PC-3 (cell line): Measurements from ENCODE around the gene TMEM117. TPM values are rescaled to one million over a fixed set of nuclear protein-coding genes. Genes with fewer than 3 reads are reported as not detected.

Source experiments
- ATAC-seq: fragments of 200-7000 bp; cut with Tn5 transposase; 2 replicates; pipeline ENCODE4 v1.9.1; 2020; ENCODE audit warnings: mild to moderate bottlenecking, moderate library complexity
- BruUV-seq: library from RNA; stranded (reverse); fragments of 400-500 nt; replicated peaks from 2 replicates; lab custom pipeline; 2021; lab: Mats Ljungman, UMichigan
- CTCF ChIA-PET: fragments of 300-600 bp; sonication (Branson Sonifier 250); formaldehyde crosslinking; loops from one replicate; lab custom pipeline; 2022; ENCODE audit warnings: antibody characterized with exemption; lab: Charles Lee
- POLR2A ChIA-PET: fragments of 300-600 bp; sonication (Branson Sonifier 250); formaldehyde crosslinking; loops from one replicate; lab custom pipeline; 2022; ENCODE audit warnings: antibody characterized with exemption; ENCODE audit not compliant: unreplicated experiment; lab: Charles Lee
- DNase-seq: peaks from one replicate; pipeline ENCODE4 v3.0.0-alpha.2; 2015
- H2AFZ ChIP-seq: fragments of 300-600 bp; sonication (generic); 2 replicates; pipeline ENCODE4 v1.6.0; 2016; ENCODE audit warnings: antibody characterized with exemption, low read length
- H3F3A ChIP-seq: fragments of 300-600 bp; sonication (generic); one replicate; pipeline ENCODE4 v1.6.0; 2017; ENCODE audit warnings: antibody characterized with exemption, low read length, control low read depth, mild to moderate bottlenecking; ENCODE audit not compliant: unreplicated experiment
- H3K27ac ChIP-seq: fragments of 300-600 bp; sonication (generic); 2 replicates; pipeline ENCODE4 v1.5.1; 2016; ENCODE audit warnings: mild to moderate bottlenecking, low read length
- H3K27me3 ChIP-seq: fragments of 300-600 bp; sonication (generic); 2 replicates; pipeline ENCODE4 v1.6.1; 2016; ENCODE audit warnings: low read length, mixed read lengths
- H3K36me3 ChIP-seq: fragments of 300-600 bp; sonication (generic); 2 replicates; pipeline ENCODE4 v1.6.1; 2016; ENCODE audit warnings: low read depth, mixed run types, low read length, mixed read lengths
- H3K4me1 ChIP-seq: fragments of 300-600 bp; sonication (generic); 2 replicates; pipeline ENCODE4 v1.5.1; 2016; ENCODE audit warnings: low read length; ENCODE audit not compliant: insufficient read depth
- H3K4me2 ChIP-seq: fragments of 300-600 bp; sonication (generic); 2 replicates; pipeline ENCODE4 v1.6.0; 2016; ENCODE audit warnings: low read length
- H3K4me3 ChIP-seq: fragments of 300-600 bp; sonication (generic); 2 replicates; pipeline ENCODE4 v1.5.1; 2016; ENCODE audit warnings: mild to moderate bottlenecking, low read length, mixed read lengths
- H3K79me2 ChIP-seq: fragments of 300-600 bp; sonication (generic); 2 replicates; pipeline ENCODE4 v1.6.1; 2017; ENCODE audit warnings: low read length, mixed read lengths
- H3K9ac ChIP-seq: fragments of 300-600 bp; sonication (generic); 2 replicates; pipeline ENCODE4 v1.6.0; 2016; ENCODE audit warnings: mild to moderate bottlenecking, low read length
- H3K9me2 ChIP-seq: fragments of 300-600 bp; sonication (generic); replicated peaks from 2 replicates; pipeline ENCODE4 v1.6.1; 2016; ENCODE audit warnings: mixed run types, low read length, mixed read lengths
- H3K9me3 ChIP-seq: fragments of 300-600 bp; sonication (generic); 2 replicates; pipeline ENCODE4 v1.6.1; 2016; ENCODE audit warnings: low read length, mixed read lengths
- H4K20me1 ChIP-seq: fragments of 300-600 bp; sonication (generic); 2 replicates; pipeline ENCODE4 v1.6.1; 2016; ENCODE audit warnings: low read length, mixed read lengths
- CTCF ChIP-seq: fragments of 300-600 bp; sonication (generic); conservative IDR thresholded peaks from 2 replicates; pipeline ENCODE4 v1.5.1; 2017; ENCODE audit warnings: antibody characterized with exemption, low read depth, mild to moderate bottlenecking, low read length
- EZH2 ChIP-seq: fragments of 300-600 bp; sonication (generic); IDR thresholded peaks from one replicate; pipeline ENCODE4 v1.6.1; 2017; ENCODE audit warnings: antibody characterized with exemption, mild to moderate bottlenecking, low read length; ENCODE audit not compliant: unreplicated experiment
- EZH2phosphoT487 ChIP-seq: fragments of 300-600 bp; sonication (generic); IDR thresholded peaks from 2 replicates; pipeline ENCODE4 v1.6.1; 2018; ENCODE audit warnings: mild to moderate bottlenecking, antibody characterized with exemption, low read length, borderline replicate concordance
- intact Hi-C: fragments of 100-400 bp; cut with micrococcal nuclease; formaldehyde crosslinking; loops from 2 replicates; pipeline ENCODE4 v1.9.0; 2023
- total RNA-seq: library from RNA; depleted of rRNA; stranded (reverse); fragments of >200 nt; gene quantifications from 2 replicates; pipeline ENCODE4 v1.2.3, GENCODE V29; 2014

TMEM117 gene
- total RNA-seq, 1 experiment from 2014 or later: 9.0 TPM

GRCh38 chr12:43969882-43970281, 134.0 kb downstream of the TMEM117 start:
- peak overlapping the region; percentile 47 for H3K4me2 ChIP-seq
- no peaks in the 10 kb centered on the region for H3K27me3 ChIP-seq
- ATAC-seq (peak; percentile 99), DNase-seq (peak; percentile 75)
- no peaks in the 10 kb centered on the region for H3K79me2 ChIP-seq
- H3F3A ChIP-seq: no peaks in the 10 kb centered on the region
- no peaks in the 10 kb centered on the region for H3K9me3 ChIP-seq
- peaks cover 6% of the 10 kb centered on the region for H3K4me1 ChIP-seq
- ChIA-PET POLR2A (interaction anchor here (0.6 kb wide), 2 partner anchors 31 to 97 kb away, joined by 3 to 6 read pairs; no protein-coding TSS in a partner anchor), CTCF (no interaction called here)
- no peaks in the 10 kb centered on the region for H3K9me2 ChIP-seq
- BruUV-seq: no TSS peak
- intact Hi-C loops: no loop called here
- no peak overlapping the region for H3K4me3 ChIP-seq
- no peak for TF ChIP-seq CTCF
- TF ChIP-seq EZH2: no peak
- TF ChIP-seq EZH2phosphoT487: no peak
- no peaks in the 10 kb centered on the region for H4K20me1 ChIP-seq
- H3K36me3 ChIP-seq: no peaks in the 10 kb centered on the region
- 0 out of 2 replicates have a peak overlapping the region, but pooled peaks have one; percentile 19 for H3K27ac ChIP-seq
- no peak overlapping the region for H3K9ac ChIP-seq
- no peak overlapping the region; the same call in 1 of the 2 replicates for H2AFZ ChIP-seq

- POLR2A ChIA-PET: no interaction called here
- H3K27ac ChIP-seq: no peak overlapping the region
- no peak overlapping the region for H3K9ac ChIP-seq
- no peaks in the 10 kb centered on the region for H3K9me3 ChIP-seq
- H3K4me3 ChIP-seq: no peak overlapping the region
- H4K20me1 ChIP-seq: no peaks in the 10 kb centered on the region
- H3K36me3 ChIP-seq: no peaks in the 10 kb centered on the region
- peaks cover 6% of the 10 kb centered on the region for H3K4me1 ChIP-seq
- H2AFZ ChIP-seq: no peak overlapping the region
- no TSS peak for BruUV-seq
- no peak for TF ChIP-seq EZH2phosphoT487
- TF ChIP-seq CTCF: no peak
- TF ChIP-seq EZH2: no peak
- DNase-seq: no peak
- intact Hi-C loops: no loop called here
- no peak overlapping the region for H3K4me2 ChIP-seq
- ATAC-seq: no peak
- CTCF ChIA-PET: no interaction called here
- no peaks in the 10 kb centered on the region for H3F3A ChIP-seq
- H3K79me2 ChIP-seq: no peaks in the 10 kb centered on the region
- H3K27me3 ChIP-seq: no peaks in the 10 kb centered on the region
- no peaks in the 10 kb centered on the region for H3K9me2 ChIP-seq
These were observed 137.5 kb downstream of the TMEM117 start for GRCh38 chr12:43973385-43973784.

- ChIA-PET CTCF (no interaction called here), POLR2A (no interaction called here)
- ATAC-seq: no peak
- H3K9ac ChIP-seq: no peak overlapping the region
- H3K27ac ChIP-seq: no peak overlapping the region
- H3K4me3 ChIP-seq: no peak overlapping the region
- intact Hi-C loops: no loop called here
- H4K20me1 ChIP-seq: no peaks in the 10 kb centered on the region
- TF ChIP-seq EZH2 (no peak), CTCF (no peak), EZH2phosphoT487 (no peak)
- H3K9me2 ChIP-seq: no peaks in the 10 kb centered on the region
- no peaks in the 10 kb centered on the region for H3K36me3 ChIP-seq
- peaks cover 6% of the 10 kb centered on the region for H3K4me1 ChIP-seq
- BruUV-seq: no TSS peak
- no peak for DNase-seq
- H3K27me3 ChIP-seq: no peaks in the 10 kb centered on the region
- no peaks in the 10 kb centered on the region for H3K79me2 ChIP-seq
- H2AFZ ChIP-seq: no peak overlapping the region
- no peak overlapping the region for H3K4me2 ChIP-seq
- H3K9me3 ChIP-seq: no peaks in the 10 kb centered on the region
- no peaks in the 10 kb centered on the region for H3F3A ChIP-seq
These were observed 138.1 kb downstream of the TMEM117 start for GRCh38 chr12:43973993-43974392.
